Measurements from ENCODE around the gene CCL8. TPM values are rescaled to one million over a fixed set of nuclear protein-coding genes. Genes with fewer than 3 reads are reported as not detected.
"Not testable (repeated sequence)": the region's sequence is repeated elsewhere in the genome, so short reads cannot be mapped to it uniquely, and the experiment has no call there.

The CCL8 gene
- total RNA-seq, 1 donor from 2014 or later: not detected

GRCh38 chr17:34302636-34303035 is 16.6 kb upstream of the CCL8 start:
- H3K4me3 Mint-ChIP-seq (ENCODE audit: low read depth): no peak overlapping the region

GRCh38 chr17:34303606-34304005 is 15.6 kb upstream of the CCL8 start:
- no peak overlapping the region for H3K27ac Mint-ChIP-seq
- no peak for DNase-seq (ENCODE audit: low spot score)
- no peak overlapping the region for H3K4me3 Mint-ChIP-seq (ENCODE audit: low read depth)
- H3K27me3 Mint-ChIP-seq (ENCODE audit: low read depth): peaks cover 14% of the 10 kb centered on the region
- no peaks in the 10 kb centered on the region for H3K9me3 Mint-ChIP-seq
- H3K4me1 Mint-ChIP-seq (ENCODE audit: low read depth): peaks cover 18% of the 10 kb centered on the region
- H3K36me3 Mint-ChIP-seq (ENCODE audit: low read depth): no peaks in the 10 kb centered on the region
- intact Hi-C loops (cut with micrococcal nuclease): no loop called here

More at GRCh38 chr17:34302636-34303035, 16.6 kb upstream of the CCL8 start:
- Mint-ChIP-seq H3K9me3 (no peaks in the 10 kb centered on the region), H3K27ac (no peak overlapping the region), H3K36me3 (ENCODE audit: low read depth) (no peaks in the 10 kb centered on the region), H3K27me3 (ENCODE audit: low read depth) (peaks cover 16% of the 10 kb centered on the region), H3K4me1 (ENCODE audit: low read depth) (peaks cover 15% of the 10 kb centered on the region)
- DNase-seq (ENCODE audit: low spot score): no peak
- intact Hi-C loops (cut with micrococcal nuclease): no loop called here

GRCh38 chr17:34305061-34305460 is 14.2 kb upstream of the CCL8 start:
- Mint-ChIP-seq H3K4me1 (ENCODE audit: low read depth) (peaks cover 17% of the 10 kb centered on the region), H3K36me3 (ENCODE audit: low read depth) (no peaks in the 10 kb centered on the region), H3K9me3 (no peaks in the 10 kb centered on the region), H3K4me3 (ENCODE audit: low read depth) (no peak overlapping the region), H3K27ac (no peak overlapping the region), H3K27me3 (ENCODE audit: low read depth) (peaks cover 22% of the 10 kb centered on the region)
- intact Hi-C loops (cut with micrococcal nuclease): no loop called here
- DNase-seq (ENCODE audit: low spot score): no peak

GRCh38 chr17:34305606-34306005 is 13.6 kb upstream of the CCL8 start:
- H3K4me3 Mint-ChIP-seq (ENCODE audit: low read depth): no peak overlapping the region
- no peak overlapping the region for H3K27ac Mint-ChIP-seq
- no peak for DNase-seq (ENCODE audit: low spot score)
- H3K27me3 Mint-ChIP-seq (ENCODE audit: low read depth): peaks cover 22% of the 10 kb centered on the region
- intact Hi-C loops (cut with micrococcal nuclease): loop anchor here (2.0 kb wide), 1 partner anchor 105 kb away; no protein-coding TSS in a partner anchor
- no peaks in the 10 kb centered on the region for H3K36me3 Mint-ChIP-seq (ENCODE audit: low read depth)
- no peaks in the 10 kb centered on the region for H3K9me3 Mint-ChIP-seq
- H3K4me1 Mint-ChIP-seq (ENCODE audit: low read depth): peaks cover 12% of the 10 kb centered on the region

GRCh38 chr17:34306466-34306865 is 12.8 kb upstream of the CCL8 start:
- H3K4me3 Mint-ChIP-seq (ENCODE audit: low read depth): no peak overlapping the region

GRCh38 chr17:34307110-34307509 is 12.1 kb upstream of the CCL8 start:
- Mint-ChIP-seq H3K27ac (no peak overlapping the region), H3K36me3 (ENCODE audit: low read depth) (no peaks in the 10 kb centered on the region), H3K27me3 (ENCODE audit: low read depth) (peaks cover 24% of the 10 kb centered on the region), H3K4me1 (ENCODE audit: low read depth) (peaks cover 8% of the 10 kb centered on the region), H3K4me3 (ENCODE audit: low read depth) (no peak overlapping the region), H3K9me3 (no peaks in the 10 kb centered on the region)
- intact Hi-C loops (cut with micrococcal nuclease): loop anchor here (2.0 kb wide), 1 partner anchor 106 kb away; no protein-coding TSS in a partner anchor
- no peak for DNase-seq (ENCODE audit: low spot score)

More at GRCh38 chr17:34306466-34306865, 12.8 kb upstream of the CCL8 start:
- Mint-ChIP-seq H3K4me1 (ENCODE audit: low read depth) (peaks cover 8% of the 10 kb centered on the region), H3K9me3 (no peaks in the 10 kb centered on the region), H3K27ac (no peak overlapping the region), H3K27me3 (ENCODE audit: low read depth) (peaks cover 25% of the 10 kb centered on the region), H3K36me3 (ENCODE audit: low read depth) (no peaks in the 10 kb centered on the region)
- DNase-seq (ENCODE audit: low spot score): no peak
- intact Hi-C loops (cut with micrococcal nuclease): loop anchor here (2.0 kb wide), 1 partner anchor 106 kb away; no protein-coding TSS in a partner anchor

GRCh38 chr17:34308371-34308770 is 10.9 kb upstream of the CCL8 start:
- DNase-seq (ENCODE audit: low spot score): no peak
- intact Hi-C loops (cut with micrococcal nuclease): no loop called here
- peaks cover 29% of the 10 kb centered on the region for H3K27me3 Mint-ChIP-seq (ENCODE audit: low read depth)
- peaks cover 8% of the 10 kb centered on the region for H3K4me1 Mint-ChIP-seq (ENCODE audit: low read depth)
- no peak overlapping the region for H3K4me3 Mint-ChIP-seq (ENCODE audit: low read depth)
- no peaks in the 10 kb centered on the region for H3K9me3 Mint-ChIP-seq
- H3K36me3 Mint-ChIP-seq (ENCODE audit: low read depth): no peaks in the 10 kb centered on the region
- H3K27ac Mint-ChIP-seq: no peak overlapping the region

GRCh38 chr17:34311291-34311690 is 7.9 kb upstream of the CCL8 start:
- intact Hi-C loops (cut with micrococcal nuclease): no loop called here
- Mint-ChIP-seq H3K9me3 (no peaks in the 10 kb centered on the region), H3K27ac (no peak overlapping the region), H3K4me1 (ENCODE audit: low read depth) (peaks cover 8% of the 10 kb centered on the region), H3K36me3 (ENCODE audit: low read depth) (no peaks in the 10 kb centered on the region), H3K4me3 (ENCODE audit: low read depth) (no peak overlapping the region), H3K27me3 (ENCODE audit: low read depth) (peaks cover 29% of the 10 kb centered on the region)
- DNase-seq (ENCODE audit: low spot score): no peak

- H3K27ac Mint-ChIP-seq: no peak overlapping the region
- H3K27me3 Mint-ChIP-seq (ENCODE audit: low read depth): peaks cover 31% of the 10 kb centered on the region
- H3K4me1 Mint-ChIP-seq (ENCODE audit: low read depth): peaks cover 4% of the 10 kb centered on the region
- no peak overlapping the region for H3K4me3 Mint-ChIP-seq (ENCODE audit: low read depth)
- DNase-seq (ENCODE audit: low spot score): no peak
- intact Hi-C loops (cut with micrococcal nuclease): no loop called here
- no peaks in the 10 kb centered on the region for H3K9me3 Mint-ChIP-seq
- no peaks in the 10 kb centered on the region for H3K36me3 Mint-ChIP-seq (ENCODE audit: low read depth)
Observed at GRCh38 chr17:34312080-34312479, 7.2 kb upstream of the CCL8 start.

GRCh38 chr17:34313164-34313563 is 6.1 kb upstream of the CCL8 start:
- intact Hi-C loops (cut with micrococcal nuclease): no loop called here
- no peak for DNase-seq (ENCODE audit: low spot score)
- H3K4me3 Mint-ChIP-seq (ENCODE audit: low read depth): no peak overlapping the region
- H3K27me3 Mint-ChIP-seq (ENCODE audit: low read depth): peaks cover 33% of the 10 kb centered on the region
- no peaks in the 10 kb centered on the region for H3K36me3 Mint-ChIP-seq (ENCODE audit: low read depth)
- no peaks in the 10 kb centered on the region for H3K4me1 Mint-ChIP-seq (ENCODE audit: low read depth)
- no peaks in the 10 kb centered on the region for H3K9me3 Mint-ChIP-seq
- H3K27ac Mint-ChIP-seq: no peak overlapping the region

GRCh38 chr17:34314279-34314678 is 5.0 kb upstream of the CCL8 start:
- no peaks in the 10 kb centered on the region for H3K9me3 Mint-ChIP-seq
- no peak overlapping the region for H3K27ac Mint-ChIP-seq
- H3K4me1 Mint-ChIP-seq (ENCODE audit: low read depth): no peaks in the 10 kb centered on the region
- peaks cover 29% of the 10 kb centered on the region for H3K27me3 Mint-ChIP-seq (ENCODE audit: low read depth)
- H3K4me3 Mint-ChIP-seq (ENCODE audit: low read depth): no peak overlapping the region
- H3K36me3 Mint-ChIP-seq (ENCODE audit: low read depth): no peaks in the 10 kb centered on the region
- no peak for DNase-seq (ENCODE audit: low spot score)
- intact Hi-C loops (cut with micrococcal nuclease): no loop called here

- H3K27me3 Mint-ChIP-seq (ENCODE audit: low read depth): peaks cover 21% of the 10 kb centered on the region
- H3K4me1 Mint-ChIP-seq (ENCODE audit: low read depth): no peaks in the 10 kb centered on the region
- no peaks in the 10 kb centered on the region for H3K36me3 Mint-ChIP-seq (ENCODE audit: low read depth)
- intact Hi-C loops (cut with micrococcal nuclease): no loop called here
- H3K9me3 Mint-ChIP-seq: no peaks in the 10 kb centered on the region
- DNase-seq (ENCODE audit: low spot score): no peak
- no peak overlapping the region for H3K27ac Mint-ChIP-seq
- H3K4me3 Mint-ChIP-seq (ENCODE audit: low read depth): no peak overlapping the region
Observed at GRCh38 chr17:34318474-34318873, 761 bp upstream of the CCL8 start.

GRCh38 chr17:34321964-34322363 is 2.7 kb downstream of the CCL8 start:
- Mint-ChIP-seq H3K27ac (no peak overlapping the region), H3K4me3 (ENCODE audit: low read depth) (no peak overlapping the region), H3K9me3 (no peaks in the 10 kb centered on the region), H3K36me3 (ENCODE audit: low read depth) (no peaks in the 10 kb centered on the region), H3K27me3 (ENCODE audit: low read depth) (peaks cover 33% of the 10 kb centered on the region), H3K4me1 (ENCODE audit: low read depth) (no peaks in the 10 kb centered on the region)
- intact Hi-C loops (cut with micrococcal nuclease): no loop called here
- no peak for DNase-seq (ENCODE audit: low spot score)

- H3K4me1 Mint-ChIP-seq (ENCODE audit: low read depth); H3K27ac Mint-ChIP-seq; H3K4me3 Mint-ChIP-seq (ENCODE audit: low read depth); H3K36me3 Mint-ChIP-seq (ENCODE audit: low read depth); DNase-seq (ENCODE audit: low spot score); intact Hi-C loops (cut with micrococcal nuclease); H3K9me3 Mint-ChIP-seq: not testable (repeated sequence)
- peaks cover 54% of the 10 kb centered on the region for H3K27me3 Mint-ChIP-seq (ENCODE audit: low read depth)
Observed at GRCh38 chr17:34327580-34327979, 8.3 kb downstream of the CCL8 start.

Measured in activated T-helper 2 cell treated with anti-CD3 and anti-CD28 coated beads, Interferon-gamma antibody, Interleukin-2, Interleukin-4, amounts not matched to agents 10 μg/mL and 5 μg/mL and 100 μg/mL, durations not matched to agents 14 hours and 24 hours and 36 hours (primary cell).